Astrocyte (in vitro differentiated cells and primary cell): ENCODE measurements around the gene CUEDC1. TPM values are rescaled to one million over a fixed set of nuclear protein-coding genes. Genes with fewer than 3 reads are reported as not detected.

Source experiments
- DNase-seq: peaks from one replicate; pipeline ENCODE4 v3.0.0-alpha.2; 2010; ENCODE audit warnings: low read depth
- FAIRE-seq: peaks from 2 replicates; lab custom pipeline; 2011; peaks lifted over from hg19 to GRCh38; lab: Jason Lieb, UNC
- H2AFZ ChIP-seq: 2 replicates; pipeline ENCODE4 v1.6.0; 2012; ENCODE audit warnings: low read depth, low read length, inconsistent platforms
- H3K27ac ChIP-seq: 2 replicates; pipeline ENCODE4 v1.5.1; 2011; ENCODE audit warnings: low read depth, low read length, inconsistent platforms
- H3K27me3 ChIP-seq: 2 replicates; pipeline ENCODE4 v1.6.0; 2011; ENCODE audit warnings: low read length, inconsistent platforms; ENCODE audit not compliant: insufficient read depth
- H3K36me3 ChIP-seq: 2 replicates; pipeline ENCODE4 v1.5.1; 2011; ENCODE audit warnings: low read length, inconsistent platforms; ENCODE audit not compliant: insufficient read depth
- H3K4me1 ChIP-seq: 2 replicates; pipeline ENCODE4 v1.5.1; 2011; ENCODE audit warnings: low read length, inconsistent platforms; ENCODE audit not compliant: insufficient read depth
- H3K4me2 ChIP-seq: 2 replicates; pipeline ENCODE4 v1.6.0; 2012; ENCODE audit warnings: low read length, inconsistent platforms
- H3K4me3 ChIP-seq: 2 replicates; pipeline ENCODE4 v1.5.1; 2011; ENCODE audit warnings: low read depth, mild to moderate bottlenecking, low read length, inconsistent platforms; ENCODE audit not compliant: insufficient read depth
- H3K79me2 ChIP-seq: 2 replicates; pipeline ENCODE4 v1.6.0; 2012; ENCODE audit warnings: mild to moderate bottlenecking, low read length, inconsistent platforms; ENCODE audit not compliant: insufficient read depth
- H3K9ac ChIP-seq: 2 replicates; pipeline ENCODE4 v1.6.0; 2012; ENCODE audit warnings: mild to moderate bottlenecking, low read length, inconsistent platforms
- H3K9me3 ChIP-seq: 2 replicates; pipeline ENCODE4 v1.5.1; 2012; ENCODE audit warnings: low read depth, mild to moderate bottlenecking, low read length, inconsistent platforms; ENCODE audit not compliant: insufficient read depth
- H4K20me1 ChIP-seq: 2 replicates; pipeline ENCODE4 v1.6.0; 2012; ENCODE audit warnings: low read length, inconsistent platforms; ENCODE audit not compliant: insufficient read depth
- H3K27ac Mint-ChIP-seq: one replicate; pipeline ENCODE4 v1.8.0; 2021; ENCODE audit warnings: mild to moderate bottlenecking, mixed read lengths; ENCODE audit not compliant: unreplicated experiment
- H3K27me3 Mint-ChIP-seq: one replicate; pipeline ENCODE4 v1.8.0; 2021; ENCODE audit warnings: low read depth, mixed read lengths; ENCODE audit not compliant: unreplicated experiment
- H3K36me3 Mint-ChIP-seq: one replicate; pipeline ENCODE4 v1.8.0; 2021; ENCODE audit warnings: low read depth, mixed read lengths; ENCODE audit not compliant: unreplicated experiment
- H3K4me1 Mint-ChIP-seq: one replicate; pipeline ENCODE4 v1.8.0; 2021; ENCODE audit warnings: low read depth, mixed read lengths; ENCODE audit not compliant: unreplicated experiment
- H3K4me3 Mint-ChIP-seq: one replicate; pipeline ENCODE4 v1.8.0; 2021; ENCODE audit warnings: mild to moderate bottlenecking, moderate library complexity, mixed read lengths; ENCODE audit not compliant: unreplicated experiment
- H3K9me3 Mint-ChIP-seq: one replicate; pipeline ENCODE4 v1.8.0; 2021; ENCODE audit warnings: mild to moderate bottlenecking, mixed read lengths; ENCODE audit not compliant: unreplicated experiment
- EZH2 ChIP-seq: IDR thresholded peaks from 2 replicates; pipeline ENCODE4 v1.6.1; 2012; ENCODE audit warnings: mild to moderate bottlenecking, low read length, inconsistent platforms; ENCODE audit not compliant: insufficient read depth
- total RNA-seq: library from RNA; stranded (reverse); gene quantifications from 2 replicates; pipeline ENCODE4 v1.2.1, GENCODE V29; 2021
- TF ChIP-seq, protein P1 (sequence below): IDR thresholded peaks from 2 replicates; pipeline ENCODE4 v1.5.1; 2011; ENCODE audit warnings: low read depth, mild to moderate bottlenecking, inconsistent platforms, low read length, moderate library complexity; ENCODE audit not compliant: insufficient read depth

CUEDC1 gene
- total RNA-seq, 1 donor from 2014 or later, result 43.7 TPM

DNA sequence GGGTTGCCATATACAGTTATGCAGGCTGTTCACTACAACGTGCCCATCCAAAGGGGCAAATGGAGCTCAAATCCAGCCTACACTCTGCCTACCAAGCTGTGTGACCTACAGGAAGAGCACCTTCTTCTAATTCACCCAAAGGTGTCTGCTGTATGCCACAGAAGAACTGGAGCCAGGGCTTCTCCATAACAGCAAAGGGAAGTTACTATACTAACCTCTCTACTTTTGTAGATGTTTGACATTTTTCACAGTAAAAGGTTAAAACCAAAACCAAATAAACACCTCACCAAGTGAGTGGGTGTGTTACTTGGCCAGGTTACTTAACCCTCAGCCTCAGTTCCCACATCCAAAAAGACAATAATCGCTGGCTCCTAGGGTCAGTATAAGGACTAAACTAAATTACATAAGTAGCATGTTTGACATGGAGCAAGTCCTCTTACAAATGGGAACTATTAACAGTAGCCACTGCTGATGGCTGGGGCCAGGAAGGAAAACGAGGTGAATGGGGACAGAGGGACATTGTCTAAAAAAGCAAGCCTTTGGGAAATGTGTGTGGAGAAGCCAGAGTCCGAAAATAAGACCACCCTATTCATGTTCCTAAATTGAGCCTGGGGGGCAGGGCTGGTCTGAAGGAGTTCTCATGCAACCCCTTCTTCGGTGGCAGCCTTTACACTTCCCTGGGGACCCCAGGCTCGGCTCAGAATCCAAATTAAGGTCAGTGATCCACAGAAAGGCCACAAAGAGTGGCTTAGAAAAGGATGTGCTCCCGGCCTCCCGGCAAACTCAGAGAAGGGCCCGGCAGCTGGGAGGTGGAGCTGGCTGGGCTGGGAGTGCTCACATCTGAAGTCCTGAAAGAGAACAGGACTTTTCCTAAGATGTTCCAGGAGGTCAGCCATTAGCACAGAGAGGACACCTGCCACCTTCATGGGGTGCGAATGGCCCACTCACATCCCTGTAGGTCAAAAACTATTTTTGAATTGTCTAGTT lies 13.5 kb downstream of the CUEDC1 start:
- Mint-ChIP-seq H3K4me1 (peaks cover 47% of the 10 kb centered on the region), H3K4me3 (no peak overlapping the region), H3K27ac (no peak overlapping the region), H3K27me3 (no peaks in the 10 kb centered on the region), H3K36me3 (peaks cover 3% of the 10 kb centered on the region), H3K9me3 (no peaks in the 10 kb centered on the region)
- peaks cover 81% of the 10 kb centered on the region for H3K79me2 ChIP-seq
- no peak overlapping the region for H3K4me2 ChIP-seq
- no peak for DNase-seq
- peaks cover 30% of the 10 kb centered on the region for H3K4me1 ChIP-seq
- no peak overlapping the region for H3K4me3 ChIP-seq
- FAIRE-seq, result no peak
- H3K36me3 ChIP-seq, result no peaks in the 10 kb centered on the region
- no peaks in the 10 kb centered on the region for H3K27me3 ChIP-seq
- H3K27ac ChIP-seq, result no peak overlapping the region
- no peaks in the 10 kb centered on the region for H3K9me3 ChIP-seq
- no peak overlapping the region for H3K9ac ChIP-seq
- peaks cover 58% of the 10 kb centered on the region for H4K20me1 ChIP-seq
- no peak for TF ChIP-seq EZH2
- TF ChIP-seq, protein P1, sequence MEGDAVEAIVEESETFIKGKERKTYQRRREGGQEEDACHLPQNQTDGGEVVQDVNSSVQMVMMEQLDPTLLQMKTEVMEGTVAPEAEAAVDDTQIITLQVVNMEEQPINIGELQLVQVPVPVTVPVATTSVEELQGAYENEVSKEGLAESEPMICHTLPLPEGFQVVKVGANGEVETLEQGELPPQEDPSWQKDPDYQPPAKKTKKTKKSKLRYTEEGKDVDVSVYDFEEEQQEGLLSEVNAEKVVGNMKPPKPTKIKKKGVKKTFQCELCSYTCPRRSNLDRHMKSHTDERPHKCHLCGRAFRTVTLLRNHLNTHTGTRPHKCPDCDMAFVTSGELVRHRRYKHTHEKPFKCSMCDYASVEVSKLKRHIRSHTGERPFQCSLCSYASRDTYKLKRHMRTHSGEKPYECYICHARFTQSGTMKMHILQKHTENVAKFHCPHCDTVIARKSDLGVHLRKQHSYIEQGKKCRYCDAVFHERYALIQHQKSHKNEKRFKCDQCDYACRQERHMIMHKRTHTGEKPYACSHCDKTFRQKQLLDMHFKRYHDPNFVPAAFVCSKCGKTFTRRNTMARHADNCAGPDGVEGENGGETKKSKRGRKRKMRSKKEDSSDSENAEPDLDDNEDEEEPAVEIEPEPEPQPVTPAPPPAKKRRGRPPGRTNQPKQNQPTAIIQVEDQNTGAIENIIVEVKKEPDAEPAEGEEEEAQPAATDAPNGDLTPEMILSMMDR, result no peak
- no peak overlapping the region for H2AFZ ChIP-seq

DNA sequence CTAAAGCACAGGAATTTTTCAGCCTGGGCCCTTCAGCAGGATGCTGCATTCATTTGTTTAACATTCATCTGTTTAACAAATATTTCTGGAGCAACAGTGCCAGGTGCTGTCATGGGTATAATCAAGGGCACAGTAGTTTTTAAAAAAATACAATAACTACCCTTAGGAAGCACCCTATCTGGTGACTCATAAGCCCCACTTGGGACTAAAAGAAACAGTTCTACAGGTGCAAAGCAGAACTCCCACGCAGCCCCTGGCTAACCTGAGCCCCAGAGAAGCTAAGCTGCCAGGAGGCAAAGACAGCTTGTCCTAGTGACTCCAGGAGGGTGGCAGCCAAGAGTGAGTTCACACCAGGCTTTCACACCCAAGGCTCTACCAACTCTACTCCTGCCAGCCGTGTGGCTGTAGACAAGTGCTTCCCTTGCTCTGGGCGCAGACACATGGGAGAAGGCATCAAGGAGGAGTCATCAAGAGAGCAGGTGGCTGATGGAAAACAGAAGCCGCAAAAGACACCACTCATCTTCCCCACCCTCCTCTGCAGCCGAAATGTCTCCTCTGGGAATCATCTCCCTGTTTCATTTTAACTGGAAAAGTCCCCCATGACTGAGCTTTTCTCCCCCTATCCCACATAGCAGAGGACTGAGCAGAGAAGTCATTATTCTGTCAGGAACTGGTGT lies 14.4 kb downstream of the CUEDC1 start:
- H3K27me3 Mint-ChIP-seq, result no peaks in the 10 kb centered on the region
- no peak overlapping the region for H3K4me3 Mint-ChIP-seq
- no peak overlapping the region for H3K4me3 ChIP-seq
- H3K79me2 ChIP-seq, result peaks cover 82% of the 10 kb centered on the region
- H3K27me3 ChIP-seq, result no peaks in the 10 kb centered on the region
- H3K27ac Mint-ChIP-seq, result no peak overlapping the region
- no peak overlapping the region for H2AFZ ChIP-seq
- H3K9me3 ChIP-seq, result no peaks in the 10 kb centered on the region
- no peak overlapping the region for H3K9ac ChIP-seq
- no peak overlapping the region for H3K4me2 ChIP-seq
- no peaks in the 10 kb centered on the region for H3K9me3 Mint-ChIP-seq
- H3K36me3 Mint-ChIP-seq, result peaks cover 3% of the 10 kb centered on the region
- peaks cover 65% of the 10 kb centered on the region for H4K20me1 ChIP-seq
- DNase-seq (no peak), FAIRE-seq (no peak)
- TF ChIP-seq, protein P1, result no peak
- TF ChIP-seq EZH2, result no peak
- no peaks in the 10 kb centered on the region for H3K36me3 ChIP-seq
- H3K4me1 Mint-ChIP-seq, result peaks cover 47% of the 10 kb centered on the region
- H3K27ac ChIP-seq, result no peak overlapping the region
- H3K4me1 ChIP-seq, result peaks cover 35% of the 10 kb centered on the region
